ENCODE data around the gene KLHL33.

Gene KLHL33

GRCh38 chr14:20384321-20384720 is 51.6 kb downstream of the KLHL33 start:
- H3K4me3 ChIP-seq (replicated peaks in 1 of 2; ENCODE audit: low read depth in 2 of 2, low read length in 2 of 2) = no peak overlapping the region
- no peak for DNase-seq (ENCODE audit: low read depth in 2 of 2)
- TF ChIP-seq, protein P1, sequence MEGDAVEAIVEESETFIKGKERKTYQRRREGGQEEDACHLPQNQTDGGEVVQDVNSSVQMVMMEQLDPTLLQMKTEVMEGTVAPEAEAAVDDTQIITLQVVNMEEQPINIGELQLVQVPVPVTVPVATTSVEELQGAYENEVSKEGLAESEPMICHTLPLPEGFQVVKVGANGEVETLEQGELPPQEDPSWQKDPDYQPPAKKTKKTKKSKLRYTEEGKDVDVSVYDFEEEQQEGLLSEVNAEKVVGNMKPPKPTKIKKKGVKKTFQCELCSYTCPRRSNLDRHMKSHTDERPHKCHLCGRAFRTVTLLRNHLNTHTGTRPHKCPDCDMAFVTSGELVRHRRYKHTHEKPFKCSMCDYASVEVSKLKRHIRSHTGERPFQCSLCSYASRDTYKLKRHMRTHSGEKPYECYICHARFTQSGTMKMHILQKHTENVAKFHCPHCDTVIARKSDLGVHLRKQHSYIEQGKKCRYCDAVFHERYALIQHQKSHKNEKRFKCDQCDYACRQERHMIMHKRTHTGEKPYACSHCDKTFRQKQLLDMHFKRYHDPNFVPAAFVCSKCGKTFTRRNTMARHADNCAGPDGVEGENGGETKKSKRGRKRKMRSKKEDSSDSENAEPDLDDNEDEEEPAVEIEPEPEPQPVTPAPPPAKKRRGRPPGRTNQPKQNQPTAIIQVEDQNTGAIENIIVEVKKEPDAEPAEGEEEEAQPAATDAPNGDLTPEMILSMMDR (IDR thresholded peaks at IDR 0.05; ENCODE audit: low read depth, low read length) = no peak

DNA sequence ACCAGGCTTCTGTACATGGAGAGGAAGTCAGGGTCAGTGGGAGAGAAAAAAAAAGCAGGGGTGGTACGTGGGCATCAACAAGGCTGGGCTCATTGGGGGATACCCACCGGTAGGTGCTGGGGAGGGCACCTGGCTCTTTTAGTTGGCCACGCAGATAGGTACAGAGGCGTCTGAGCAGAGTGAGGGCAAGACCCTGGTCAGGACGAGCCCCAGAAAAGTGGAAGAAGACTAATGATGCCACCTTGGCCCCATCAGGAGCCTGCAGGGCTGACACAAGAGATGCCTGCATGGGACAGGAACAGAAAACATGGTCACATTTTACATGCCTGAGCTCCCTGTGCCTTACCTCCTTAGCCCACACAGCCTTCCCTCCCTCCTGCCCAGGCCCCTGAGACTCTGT is 52.3 kb downstream of the KLHL33 start:
- no peak for DNase-seq (ENCODE audit: low read depth in 2 of 2)
- TF ChIP-seq, protein P1 (IDR thresholded peaks at IDR 0.05; ENCODE audit: low read depth, low read length) = no peak
- no peak overlapping the region for H3K4me3 ChIP-seq (replicated peaks in 1 of 2; ENCODE audit: low read depth in 2 of 2, low read length in 2 of 2)

DNA sequence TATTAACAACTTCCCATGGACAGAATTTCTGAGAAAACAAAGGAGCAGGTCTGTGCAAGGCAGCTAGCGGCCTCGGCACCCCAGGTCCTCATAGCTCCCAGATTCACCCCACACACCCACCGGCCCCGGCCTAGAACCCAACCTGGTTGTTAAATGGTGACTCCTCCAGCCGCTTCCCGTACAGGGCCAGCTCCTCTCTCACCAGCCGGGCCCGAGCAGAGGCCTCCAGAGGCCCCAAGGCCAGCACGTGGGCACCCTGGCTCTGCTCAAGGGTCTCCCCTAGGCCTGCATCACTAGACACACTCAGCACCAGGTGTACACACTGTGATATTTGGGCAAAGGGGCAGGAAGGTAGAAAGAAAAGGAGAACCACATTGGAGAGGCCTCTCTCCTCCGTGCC is 52.9 kb downstream of the KLHL33 start:
- TF ChIP-seq, protein P1 (IDR thresholded peaks at IDR 0.05; ENCODE audit: low read depth, low read length) = no peak
- no peak for DNase-seq (ENCODE audit: low read depth in 2 of 2)
- no peak overlapping the region for H3K4me3 ChIP-seq (replicated peaks in 1 of 2; ENCODE audit: low read depth in 2 of 2, low read length in 2 of 2)

GRCh38 chr14:20382526-20382925 is 53.4 kb downstream of the KLHL33 start:
- H3K4me3 ChIP-seq (replicated peaks in 1 of 2; ENCODE audit: low read depth in 2 of 2, low read length in 2 of 2) = no peak overlapping the region
- TF ChIP-seq, protein P1 (IDR thresholded peaks at IDR 0.05; ENCODE audit: low read depth, low read length) = no peak
- no peak for DNase-seq (ENCODE audit: low read depth in 2 of 2)

DNA sequence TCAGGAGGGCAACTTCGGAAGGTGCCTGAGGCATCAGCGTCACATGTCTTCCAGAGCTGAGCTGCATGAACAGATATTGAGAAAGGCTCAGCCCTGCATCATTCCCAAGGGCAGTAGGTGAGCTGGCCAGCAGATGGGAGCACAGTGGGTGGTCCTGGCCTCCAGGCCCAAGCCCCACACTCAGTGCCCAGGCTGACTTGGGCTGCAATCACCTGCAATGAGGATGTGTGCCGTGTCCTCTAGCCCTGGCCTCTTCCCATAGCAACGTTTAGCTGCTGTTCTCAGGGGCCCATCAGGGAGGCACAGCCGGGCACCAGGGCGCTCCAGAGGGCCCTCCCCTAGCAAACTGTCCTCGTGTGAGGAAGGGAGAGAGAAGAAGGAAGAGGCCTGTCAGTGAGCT is 54.6 kb downstream of the KLHL33 start:
- DNase-seq (ENCODE audit: low read depth in 2 of 2) = no peak
- TF ChIP-seq, protein P1 (IDR thresholded peaks at IDR 0.05; ENCODE audit: low read depth, low read length) = no peak
- H3K4me3 ChIP-seq (replicated peaks in 1 of 2; ENCODE audit: low read depth in 2 of 2, low read length in 2 of 2) = no peak overlapping the region

DNA sequence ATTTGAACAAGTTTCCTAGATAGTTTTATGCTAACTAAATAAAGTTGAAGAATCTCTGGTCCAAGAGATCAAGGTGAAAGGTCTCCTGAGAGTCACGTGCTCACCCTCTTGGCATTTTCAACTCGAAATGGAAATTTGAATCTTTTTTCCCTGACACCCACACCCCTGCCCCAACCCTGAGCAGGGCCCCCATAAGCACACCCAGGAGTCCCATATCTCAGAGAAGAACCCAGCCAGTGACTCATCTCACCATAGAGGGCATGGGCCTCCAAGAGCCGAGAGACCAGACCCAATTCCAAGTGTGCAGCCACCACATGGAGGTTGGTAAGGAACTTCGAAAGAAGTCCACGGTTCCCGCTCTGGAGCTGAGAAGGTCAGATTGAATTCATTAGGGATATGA is 55.3 kb downstream of the KLHL33 start:
- no peak overlapping the region for H3K4me3 ChIP-seq (replicated peaks in 1 of 2; ENCODE audit: low read depth in 2 of 2, low read length in 2 of 2)
- TF ChIP-seq, protein P1 (IDR thresholded peaks at IDR 0.05; ENCODE audit: low read depth, low read length) = no peak
- DNase-seq (ENCODE audit: low read depth in 2 of 2) = no peak

- no peak overlapping the region for H3K4me3 ChIP-seq (replicated peaks in 1 of 2; ENCODE audit: low read depth in 2 of 2, low read length in 2 of 2)
- TF ChIP-seq, protein P1 (IDR thresholded peaks at IDR 0.05; ENCODE audit: low read depth, low read length) = no peak
- DNase-seq (ENCODE audit: low read depth in 2 of 2) = no peak
Measured at GRCh38 chr14:20379743-20380142, 56.2 kb downstream of the KLHL33 start.
